HCT116 (cell line): ENCODE measurements around the gene FXYD1. TPM values are rescaled to one million over a fixed set of nuclear protein-coding genes. Genes with fewer than 3 reads are reported as not detected.

Experiments used
- ATAC-seq: fragments of 200-7000 bp; cut with Tn5 transposase; 2 replicates; pipeline ENCODE4 v1.9.1; 2020; ENCODE audit warnings: mild to moderate bottlenecking, moderate library complexity
- BruUV-seq: library from RNA; stranded (reverse); fragments of 400-500 nt; replicated peaks from 2 replicates; lab custom pipeline; 2021; lab: Mats Ljungman, UMichigan
- CTCF ChIA-PET: fragments of 300-600 bp; sonication (Branson Sonifier 250); formaldehyde crosslinking; loops from one replicate; lab custom pipeline; 2021; ENCODE audit warnings: antibody characterized with exemption; lab: Charles Lee
- POLR2A ChIA-PET: fragments of 300-600, 350-600 bp; sonication (Branson Sonifier 250); formaldehyde crosslinking; loops from one replicate; lab custom pipeline; 2021; ENCODE audit warnings: antibody characterized with exemption; lab: Charles Lee
- RAD21 ChIA-PET, 2 experiments: fragments of 300-600 bp; sonication (Branson Sonifier 250); formaldehyde crosslinking; loops; one replicate each; lab custom pipeline; 2023; ENCODE audit warnings: low total read pairs in 2 of 2; ENCODE audit not compliant: uncharacterized antibody in 2 of 2, unreplicated experiment in 2 of 2, low non-redundant PET in 1 of 2; lab: Charles Lee
- DNase-seq: peaks from one replicate; pipeline ENCODE4 v3.0.0-alpha.2; 2010; ENCODE audit warnings: low read depth, low spot score
- H2AFZ ChIP-seq: fragments of 200-600 bp; shearing (Covaris generic), sonication (generic); 2 replicates; pipeline ENCODE4 v1.6.1; 2017; ENCODE audit warnings: low read depth, mixed run types, mixed read lengths, antibody characterized with exemption, low read length; ENCODE audit not compliant: poor library complexity, severe bottlenecking
- H3K27ac ChIP-seq: 2 replicates; pipeline ENCODE4 v1.5.1; 2012; ENCODE audit warnings: low read depth, low read length
- H3K27me3 ChIP-seq: fragments of 200-600 bp; sonication (generic); 2 replicates; pipeline ENCODE4 v1.6.1; 2016; ENCODE audit warnings: mixed run types, low read length, mixed read lengths; ENCODE audit not compliant: insufficient read depth
- H3K36me3 ChIP-seq, 2 experiments: fragments of 200-500 bp in 1 of 2; fragments of 200-600 bp in 1 of 2; sonication (Bioruptor generic) in 1 of 2; sonication (generic) in 1 of 2; 2 replicates each; pipeline versions ENCODE4 v1.5.1 to v1.6.1; 2014 to 2016; ENCODE audit warnings: low read length in 2 of 2, inconsistent platforms in 1 of 2, mixed read lengths in 1 of 2, mixed run types in 1 of 2; ENCODE audit not compliant: insufficient read depth in 2 of 2, control insufficient read depth in 1 of 2
- H3K4me1 ChIP-seq, 2 experiments: fragments of 200-600 bp in 1 of 2; sonication (generic) in 1 of 2; 2 replicates each; pipeline versions ENCODE4 v1.5.1 to v1.6.1; 2012 to 2017; ENCODE audit warnings: low read length in 2 of 2, inconsistent platforms in 1 of 2, mild to moderate bottlenecking in 1 of 2, mixed read lengths in 1 of 2, mixed run types in 1 of 2, moderate library complexity in 1 of 2; ENCODE audit not compliant: insufficient read depth in 2 of 2, control insufficient read depth in 1 of 2
- H3K4me2 ChIP-seq: fragments of 200-600 bp; sonication (generic); 2 replicates; pipeline ENCODE4 v1.6.1; 2017; ENCODE audit warnings: mixed run types, low read length, mixed read lengths
- H3K4me3 ChIP-seq, 2 experiments: fragments of 200-600 bp in 1 of 2; sonication (generic) in 1 of 2; replicated peaks in 1 of 2; 2 replicates each; pipeline ENCODE4 v1.5.1; 2011 to 2016; ENCODE audit warnings: low read length in 2 of 2, control low read depth in 1 of 2, low read depth in 1 of 2, mild to moderate bottlenecking in 1 of 2, mixed read lengths in 1 of 2, mixed run types in 1 of 2
- H3K79me2 ChIP-seq: fragments of 200-600 bp; sonication (generic); 2 replicates; pipeline ENCODE4 v1.6.1; 2017; ENCODE audit warnings: mild to moderate bottlenecking, mixed run types, low read length, moderate library complexity, mixed read lengths; ENCODE audit not compliant: insufficient read depth
- H3K9ac ChIP-seq: fragments of 200-600 bp; sonication (generic); 2 replicates; pipeline ENCODE4 v1.6.1; 2016; ENCODE audit warnings: low read length, mixed read lengths
- H3K9me2 ChIP-seq: fragments of 200-600 bp; sonication (generic), shearing (Covaris generic); 2 replicates; pipeline ENCODE4 v1.6.1; 2017; ENCODE audit warnings: mixed run types, mild to moderate bottlenecking, moderate library complexity; ENCODE audit not compliant: insufficient read depth
- H3K9me3 ChIP-seq, 2 experiments: fragments of 200-500 bp in 1 of 2; fragments of 200-600 bp in 1 of 2; sonication (Bioruptor generic) in 1 of 2; sonication (generic) in 1 of 2; 2 replicates each; pipeline ENCODE4 v1.6.1; 2014 to 2017; ENCODE audit warnings: low read length in 2 of 2, mixed read lengths in 2 of 2, inconsistent platforms in 1 of 2, low read depth in 1 of 2, mild to moderate bottlenecking in 1 of 2, mixed run types in 1 of 2, moderate library complexity in 1 of 2; ENCODE audit not compliant: control insufficient read depth in 1 of 2, insufficient read depth in 1 of 2
- H4K20me1 ChIP-seq: fragments of 200-600 bp; sonication (generic), shearing (Covaris generic); 2 replicates; pipeline ENCODE4 v1.6.1; 2017; ENCODE audit warnings: mixed run types, mild to moderate bottlenecking, moderate library complexity; ENCODE audit not compliant: insufficient read depth
- CBX3 ChIP-seq: IDR thresholded peaks from 2 replicates; pipeline ENCODE4 v1.6.1; 2012; ENCODE audit warnings: low read depth
- CEBPB ChIP-seq: IDR thresholded peaks from 2 replicates; pipeline ENCODE4 v1.6.1; 2012; ENCODE audit warnings: low read depth
- EGR1 ChIP-seq: IDR thresholded peaks from 2 replicates; pipeline ENCODE4 v1.6.1; 2012; ENCODE audit warnings: low read depth
- EZH2 ChIP-seq: fragments of 200-600 bp; sonication (generic); IDR thresholded peaks from 2 replicates; pipeline ENCODE4 v1.6.1; 2017; ENCODE audit warnings: antibody characterized with exemption, mixed run types
- EZH2phosphoT487 ChIP-seq: fragments of 200-600 bp; IDR thresholded peaks from 2 replicates; pipeline ENCODE4 v1.6.1; 2018; ENCODE audit warnings: antibody characterized with exemption, borderline replicate concordance
- FOSL1 ChIP-seq: IDR thresholded peaks from 2 replicates; pipeline ENCODE4 v1.6.1; 2012; ENCODE audit warnings: low read depth
- JUND ChIP-seq: IDR thresholded peaks from 2 replicates; pipeline ENCODE4 v1.6.1; 2012
- POLR2A ChIP-seq: IDR thresholded peaks from 2 replicates; pipeline ENCODE4 v1.7.0; 2011; ENCODE audit warnings: borderline replicate concordance; ENCODE audit not compliant: insufficient read depth, insufficient read length; ENCODE audit errors: extremely low read depth
- POLR2AphosphoS5 ChIP-seq: IDR thresholded peaks from 2 replicates; pipeline ENCODE4 v1.6.1; 2011; ENCODE audit warnings: mild to moderate bottlenecking, low read depth, low read length, moderate library complexity
- RAD21 ChIP-seq: IDR thresholded peaks from 2 replicates; pipeline ENCODE4 v1.6.1; 2012; ENCODE audit warnings: low read depth, mild to moderate bottlenecking
- REST ChIP-seq: IDR thresholded peaks from 2 replicates; pipeline ENCODE4 v1.6.1; 2012; ENCODE audit warnings: low read depth
- SIN3A ChIP-seq: IDR thresholded peaks from 2 replicates; pipeline ENCODE4 v1.6.1; 2012; ENCODE audit warnings: low read depth
- SP1 ChIP-seq: IDR thresholded peaks from 2 replicates; pipeline ENCODE4 v1.6.1; 2012; ENCODE audit warnings: low read depth
- SRF ChIP-seq: IDR thresholded peaks from 2 replicates; pipeline ENCODE4 v1.6.1; 2012; ENCODE audit warnings: low read depth
- YY1 ChIP-seq: IDR thresholded peaks from 2 replicates; pipeline ENCODE4 v1.6.1; 2011; ENCODE audit warnings: low read length, low read depth, moderate library complexity, mild to moderate bottlenecking; ENCODE audit not compliant: insufficient replicate concordance; ENCODE audit errors: extremely low read depth
- ZFX ChIP-seq: fragments of 450-650 bp; IDR thresholded peaks from 2 replicates; pipeline ENCODE4 v1.6.1; 2017
- ZNF274 ChIP-seq: fragments of 200-500 bp; sonication (Bioruptor generic); IDR thresholded peaks from 2 replicates; pipeline ENCODE4 v1.6.1; 2014; ENCODE audit warnings: mild to moderate bottlenecking, low read depth, low read length, inconsistent platforms
- intact Hi-C: fragments of 100-400 bp; cut with micrococcal nuclease; formaldehyde crosslinking; loops from 2 replicates; pipeline ENCODE4 v1.10.0; 2022
- total RNA-seq: library from RNA; stranded (reverse); gene quantifications from one replicate; pipeline ENCODE4 v1.2.1, GENCODE V29; 2021; ENCODE audit not compliant: unreplicated experiment
- TF ChIP-seq, protein P1 (sequence below): IDR thresholded peaks from 2 replicates; pipeline ENCODE4 v1.6.1; 2011; ENCODE audit warnings: mild to moderate bottlenecking, low read length, moderate library complexity; ENCODE audit not compliant: insufficient replicate concordance; ENCODE audit errors: extremely low read depth
- TF ChIP-seq, protein P2 (sequence below), 3 experiments: fragments of 200-600 bp in 1 of 3; sonication (generic) in 1 of 3; IDR thresholded peaks in 2 of 3; conservative IDR thresholded peaks in 1 of 3; 2 replicates each; pipeline ENCODE4 v1.5.1; 2012 to 2017; ENCODE audit warnings: low read depth in 2 of 3, low read length in 2 of 3, antibody characterized with exemption in 1 of 3, borderline replicate concordance in 1 of 3, control low read depth in 1 of 3, mild to moderate bottlenecking in 1 of 3, mixed read lengths in 1 of 3, mixed run types in 1 of 3, moderate library complexity in 1 of 3; ENCODE audit not compliant: insufficient read depth in 1 of 3
- TF ChIP-seq, protein P3 (sequence below): IDR thresholded peaks from 2 replicates; pipeline ENCODE4 v1.6.1; 2012

FXYD1 gene
- total RNA-seq, 1 experiment from 2014 or later = 7.8 TPM

DNA sequence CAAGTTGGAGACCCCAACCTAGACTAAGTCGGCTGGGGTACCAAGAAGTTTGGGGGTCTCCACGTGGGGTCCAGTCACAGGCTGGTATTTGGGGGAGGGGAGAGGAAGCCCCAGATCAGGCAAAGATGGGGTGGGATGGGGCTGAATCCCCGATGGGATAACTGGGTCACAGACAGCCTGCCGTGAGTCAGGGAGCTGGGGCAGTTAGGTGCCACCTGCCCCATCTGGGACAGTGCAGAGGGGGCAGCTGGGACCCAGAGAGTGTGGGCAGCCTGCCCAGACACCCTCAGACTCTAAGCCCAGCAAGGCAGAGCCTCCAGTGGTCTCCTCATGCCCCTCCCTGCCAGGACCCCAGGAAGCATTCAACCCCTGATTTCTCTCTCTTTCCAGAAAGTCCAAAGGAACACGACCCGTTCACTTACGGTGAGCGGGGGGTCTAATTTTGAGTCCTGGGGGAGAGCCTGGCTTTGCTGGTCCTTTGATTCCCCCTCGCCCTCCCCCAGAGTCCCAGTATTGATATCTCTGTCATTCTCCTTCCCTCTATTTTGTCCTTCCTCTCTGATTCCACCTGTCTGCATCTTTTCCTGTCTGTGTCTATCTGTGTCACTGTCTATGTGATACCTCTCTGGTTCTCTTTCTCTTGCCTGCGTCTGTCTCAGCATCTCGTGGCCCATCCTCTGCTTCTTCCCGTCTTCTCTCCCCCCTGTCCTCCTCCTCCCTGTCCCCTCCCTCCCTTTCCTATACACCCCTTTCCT is 1.8 kb downstream of the FXYD1 start:
- Histone ChIP-seq H3K27ac (no peak overlapping the region), H3K36me3 (no peaks in the 10 kb centered on the region), H4K20me1 (no peaks in the 10 kb centered on the region)
- TF ChIP-seq ZFX (no peak), JUND (no peak), FOSL1 (no peak), REST (no peak), EZH2phosphoT487 (no peak), POLR2A (no peak), SP1 (no peak), YY1 (no peak), CBX3 (no peak), RAD21 (no peak), CEBPB (no peak), SIN3A (no peak), ZNF274 (no peak), SRF (no peak), EGR1 (no peak), POLR2AphosphoS5 (no peak), EZH2 (no peak)
- TF ChIP-seq, protein P1, sequence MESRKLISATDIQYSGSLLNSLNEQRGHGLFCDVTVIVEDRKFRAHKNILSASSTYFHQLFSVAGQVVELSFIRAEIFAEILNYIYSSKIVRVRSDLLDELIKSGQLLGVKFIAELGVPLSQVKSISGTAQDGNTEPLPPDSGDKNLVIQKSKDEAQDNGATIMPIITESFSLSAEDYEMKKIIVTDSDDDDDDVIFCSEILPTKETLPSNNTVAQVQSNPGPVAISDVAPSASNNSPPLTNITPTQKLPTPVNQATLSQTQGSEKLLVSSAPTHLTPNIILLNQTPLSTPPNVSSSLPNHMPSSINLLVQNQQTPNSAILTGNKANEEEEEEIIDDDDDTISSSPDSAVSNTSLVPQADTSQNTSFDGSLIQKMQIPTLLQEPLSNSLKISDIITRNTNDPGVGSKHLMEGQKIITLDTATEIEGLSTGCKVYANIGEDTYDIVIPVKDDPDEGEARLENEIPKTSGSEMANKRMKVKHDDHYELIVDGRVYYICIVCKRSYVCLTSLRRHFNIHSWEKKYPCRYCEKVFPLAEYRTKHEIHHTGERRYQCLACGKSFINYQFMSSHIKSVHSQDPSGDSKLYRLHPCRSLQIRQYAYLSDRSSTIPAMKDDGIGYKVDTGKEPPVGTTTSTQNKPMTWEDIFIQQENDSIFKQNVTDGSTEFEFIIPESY = no peak
- TF ChIP-seq, protein P2, sequence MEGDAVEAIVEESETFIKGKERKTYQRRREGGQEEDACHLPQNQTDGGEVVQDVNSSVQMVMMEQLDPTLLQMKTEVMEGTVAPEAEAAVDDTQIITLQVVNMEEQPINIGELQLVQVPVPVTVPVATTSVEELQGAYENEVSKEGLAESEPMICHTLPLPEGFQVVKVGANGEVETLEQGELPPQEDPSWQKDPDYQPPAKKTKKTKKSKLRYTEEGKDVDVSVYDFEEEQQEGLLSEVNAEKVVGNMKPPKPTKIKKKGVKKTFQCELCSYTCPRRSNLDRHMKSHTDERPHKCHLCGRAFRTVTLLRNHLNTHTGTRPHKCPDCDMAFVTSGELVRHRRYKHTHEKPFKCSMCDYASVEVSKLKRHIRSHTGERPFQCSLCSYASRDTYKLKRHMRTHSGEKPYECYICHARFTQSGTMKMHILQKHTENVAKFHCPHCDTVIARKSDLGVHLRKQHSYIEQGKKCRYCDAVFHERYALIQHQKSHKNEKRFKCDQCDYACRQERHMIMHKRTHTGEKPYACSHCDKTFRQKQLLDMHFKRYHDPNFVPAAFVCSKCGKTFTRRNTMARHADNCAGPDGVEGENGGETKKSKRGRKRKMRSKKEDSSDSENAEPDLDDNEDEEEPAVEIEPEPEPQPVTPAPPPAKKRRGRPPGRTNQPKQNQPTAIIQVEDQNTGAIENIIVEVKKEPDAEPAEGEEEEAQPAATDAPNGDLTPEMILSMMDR (IDR thresholded peaks at IDR 0.05 in 2 of 3, conservative IDR thresholded peaks at IDR 0.05 in 1 of 3; ENCODE audit: borderline replicate concordance in 1 of 3, insufficient read depth in 1 of 3, low read depth in 2 of 3, low read length in 2 of 3) = no peak
- TF ChIP-seq, protein P3, sequence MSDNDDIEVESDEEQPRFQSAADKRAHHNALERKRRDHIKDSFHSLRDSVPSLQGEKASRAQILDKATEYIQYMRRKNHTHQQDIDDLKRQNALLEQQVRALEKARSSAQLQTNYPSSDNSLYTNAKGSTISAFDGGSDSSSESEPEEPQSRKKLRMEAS = no peak
- TF ChIP-seq, all 23 proteins: peak for 0
- Histone ChIP-seq H3K9me3 (no peaks in the 10 kb centered on the region), H3K27me3 (no peaks in the 10 kb centered on the region), H3K4me2 (peak overlapping the region; percentile 61), H3K9me2 (no peaks in the 10 kb centered on the region), H2AFZ (no peak overlapping the region), H3K4me1 (peaks cover 18 to 33% of the 10 kb centered on the region in 2 experiments), H3K79me2 (no peaks in the 10 kb centered on the region), H3K4me3 (no peak overlapping the region), H3K9ac (no peak overlapping the region)
- ATAC-seq = no peak
- ChIA-PET CTCF (interaction anchor here (0.6 to 2.7 kb wide), 12 partner anchors 15 to 129 kb away, joined by 3 to 46 read pairs (median 6); no protein-coding TSS in a partner anchor), POLR2A (interaction anchor here (0.8 to 1.6 kb wide), 6 partner anchors 10 to 369 kb away, joined by 3 to 12 read pairs (median 4); no protein-coding TSS in a partner anchor), RAD21 (interaction anchor here (0.9 to 2.3 kb wide), 4 partner anchors 21 to 74 kb away, joined by 3 to 25 read pairs (median 14); no protein-coding TSS in a partner anchor)
- no peak for DNase-seq
- no TSS peak for BruUV-seq
- intact Hi-C loops = no loop called here
